Effector memory CD4-positive, alpha-beta T cell (primary cell): ENCODE data around the gene VWA3B.
"Not testable (repeated sequence)": the region's sequence is repeated elsewhere in the genome, so short reads cannot be mapped to it uniquely, and the experiment has no call there.

Experiments
- DNase-seq, 3 donors: peaks; one replicate each; pipeline ENCODE4 v3.0.0-alpha.2; 2020
- H3K27ac ChIP-seq: 2 replicates; pipeline ENCODE4 v1.7.0; 2013; ENCODE audit warnings: mild to moderate bottlenecking, low read length, moderate library complexity; ENCODE audit not compliant: insufficient read depth, poor library complexity, severe bottlenecking
- H3K27me3 ChIP-seq: replicated peaks from 2 replicates; pipeline ENCODE4 v1.7.0; 2013; ENCODE audit warnings: mild to moderate bottlenecking, low read length; ENCODE audit not compliant: insufficient read depth, control insufficient read depth, poor library complexity, severe bottlenecking
- H3K36me3 ChIP-seq: 2 replicates; pipeline ENCODE4 v1.7.0; 2013; ENCODE audit warnings: mild to moderate bottlenecking, low read length, moderate library complexity; ENCODE audit not compliant: control insufficient read depth, insufficient read depth
- H3K4me1 ChIP-seq: 2 replicates; pipeline ENCODE4 v1.7.0; 2013; ENCODE audit warnings: low read length, mild to moderate bottlenecking; ENCODE audit not compliant: control insufficient read depth, insufficient read depth, poor library complexity, severe bottlenecking
- H3K4me3 ChIP-seq: 2 replicates; pipeline ENCODE4 v1.7.0; 2013; ENCODE audit warnings: low read length, low read depth, mild to moderate bottlenecking; ENCODE audit not compliant: insufficient read depth, poor library complexity, severe bottlenecking
- H3K9me3 ChIP-seq: 2 replicates; pipeline ENCODE4 v1.7.0; 2013; ENCODE audit warnings: mild to moderate bottlenecking, low read length, moderate library complexity; ENCODE audit not compliant: control insufficient read depth

The VWA3B gene

GRCh38 chr2:98253461-98254070 lies 166.6 kb downstream of the VWA3B start:
- no peaks in the 10 kb centered on the region for H3K36me3 ChIP-seq
- no peak overlapping the region for H3K27ac ChIP-seq
- H3K4me3 ChIP-seq = no peak overlapping the region
- no peaks in the 10 kb centered on the region for H3K4me1 ChIP-seq
- no peak for DNase-seq
- H3K9me3 ChIP-seq = no peaks in the 10 kb centered on the region
- no peaks in the 10 kb centered on the region for H3K27me3 ChIP-seq

- Histone ChIP-seq H3K4me3 (no peak overlapping the region), H3K27me3 (no peaks in the 10 kb centered on the region), H3K36me3 (no peaks in the 10 kb centered on the region), H3K9me3 (no peaks in the 10 kb centered on the region), H3K27ac (no peak overlapping the region), H3K4me1 (no peaks in the 10 kb centered on the region)
- no peak for DNase-seq
Measured at GRCh38 chr2:98254504-98255059, 167.6 kb downstream of the VWA3B start.

DNA sequence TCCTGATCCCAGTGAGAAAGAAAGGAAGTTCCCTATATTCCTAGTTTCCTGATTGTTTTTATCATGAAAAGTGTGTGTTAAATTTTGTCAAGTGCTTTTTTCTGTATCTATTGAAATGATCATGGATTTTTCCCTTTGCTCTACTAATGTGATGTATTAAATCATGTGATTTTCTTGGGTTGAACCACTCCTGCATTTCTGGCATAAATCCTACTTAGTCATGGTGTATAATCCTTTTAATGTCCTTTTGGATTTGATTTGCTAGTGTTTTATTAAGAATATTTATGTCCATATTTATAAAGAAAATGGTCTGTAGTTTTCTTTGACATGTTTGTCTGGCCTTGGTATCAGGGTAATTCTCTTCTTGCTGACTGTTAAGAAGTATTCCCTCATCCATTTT lies 171.9 kb downstream of the VWA3B start:
- no peak for DNase-seq

DNA sequence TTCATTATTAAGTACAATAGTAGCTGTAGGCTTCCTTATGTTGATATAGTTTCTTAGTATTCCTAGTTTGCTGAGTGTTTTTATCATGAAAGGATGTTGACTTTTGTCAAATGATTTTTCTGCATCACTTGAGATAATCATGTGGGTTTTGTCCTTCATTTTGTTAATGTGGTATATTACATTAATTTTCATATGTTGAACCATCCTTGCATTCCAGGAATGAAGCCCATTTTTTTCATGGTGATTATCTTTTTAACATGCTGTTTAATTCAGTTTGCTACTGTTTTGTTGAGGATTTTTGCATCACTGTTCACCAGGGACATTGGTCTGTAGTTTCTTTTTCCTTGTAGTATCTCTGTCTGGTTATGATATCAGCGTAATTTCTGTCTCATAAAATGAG lies 176.4 kb downstream of the VWA3B start:
- no peaks in the 10 kb centered on the region for H3K9me3 ChIP-seq

More for the DNA sequence above, 171.9 kb downstream of the VWA3B start:
- Histone ChIP-seq H3K36me3 (no peaks in the 10 kb centered on the region), H3K27me3 (no peaks in the 10 kb centered on the region), H3K9me3 (no peaks in the 10 kb centered on the region), H3K4me3 (no peak overlapping the region), H3K4me1 (no peaks in the 10 kb centered on the region), H3K27ac (no peak overlapping the region)

GRCh38 chr2:98268225-98268624 lies 181.3 kb downstream of the VWA3B start:
- H3K4me1 ChIP-seq, DNase-seq, H3K9me3 ChIP-seq, H3K27me3 ChIP-seq, H3K27ac ChIP-seq, H3K4me3 ChIP-seq, H3K36me3 ChIP-seq: not testable (repeated sequence)

More for the DNA sequence above, 176.4 kb downstream of the VWA3B start:
- no peak for DNase-seq
- Histone ChIP-seq H3K4me3 (no peak overlapping the region), H3K27ac (no peak overlapping the region), H3K36me3 (no peaks in the 10 kb centered on the region), H3K4me1 (no peaks in the 10 kb centered on the region), H3K27me3 (no peaks in the 10 kb centered on the region)

DNA sequence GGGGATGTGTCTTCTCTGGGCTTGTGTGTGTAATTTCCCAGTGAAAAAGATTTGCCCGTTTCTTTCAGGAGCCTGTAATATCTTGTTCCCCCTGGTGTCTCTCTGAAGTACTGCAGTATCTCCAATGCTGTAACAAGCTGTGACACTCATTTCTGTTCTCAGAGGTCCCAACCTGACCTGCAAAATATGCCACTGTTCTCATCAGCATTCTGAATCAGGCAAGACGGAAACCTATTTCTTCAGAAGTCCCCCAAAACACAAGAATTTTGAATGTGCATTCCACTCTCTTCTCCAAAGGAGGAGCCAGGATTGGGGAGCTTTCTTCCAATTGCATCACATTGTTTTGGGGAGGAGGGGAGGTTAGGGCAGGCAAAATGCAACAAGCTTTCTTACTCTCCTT lies 182.3 kb downstream of the VWA3B start:
- DNase-seq = no peak
- Histone ChIP-seq H3K36me3 (no peaks in the 10 kb centered on the region), H3K4me1 (no peaks in the 10 kb centered on the region), H3K27me3 (no peaks in the 10 kb centered on the region), H3K9me3 (no peaks in the 10 kb centered on the region), H3K4me3 (no peak overlapping the region), H3K27ac (no peak overlapping the region)

DNA sequence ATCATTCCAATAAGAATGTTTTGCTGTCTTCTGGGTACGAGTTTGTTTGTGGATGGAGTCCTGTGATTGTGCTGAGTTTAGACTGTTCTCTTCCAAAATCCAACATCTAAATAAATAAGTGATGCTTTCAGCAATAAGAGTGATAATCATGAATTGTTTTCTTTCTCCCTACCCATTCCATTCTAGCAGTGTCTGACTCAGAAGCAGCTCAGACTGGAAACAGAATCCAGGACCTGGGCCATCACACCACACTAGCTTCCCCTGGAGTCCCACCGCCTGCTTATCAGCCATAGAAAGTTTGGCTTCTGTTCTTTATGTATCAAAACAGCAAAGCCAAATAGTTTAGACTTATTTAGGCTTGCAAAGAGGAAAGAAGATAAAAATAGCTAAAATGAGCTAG lies 182.9 kb downstream of the VWA3B start:
- Histone ChIP-seq H3K36me3 (no peaks in the 10 kb centered on the region), H3K9me3 (no peaks in the 10 kb centered on the region), H3K27ac (no peak overlapping the region), H3K27me3 (peaks cover 3% of the 10 kb centered on the region), H3K4me3 (no peak overlapping the region), H3K4me1 (no peaks in the 10 kb centered on the region)
- no peak for DNase-seq

DNA sequence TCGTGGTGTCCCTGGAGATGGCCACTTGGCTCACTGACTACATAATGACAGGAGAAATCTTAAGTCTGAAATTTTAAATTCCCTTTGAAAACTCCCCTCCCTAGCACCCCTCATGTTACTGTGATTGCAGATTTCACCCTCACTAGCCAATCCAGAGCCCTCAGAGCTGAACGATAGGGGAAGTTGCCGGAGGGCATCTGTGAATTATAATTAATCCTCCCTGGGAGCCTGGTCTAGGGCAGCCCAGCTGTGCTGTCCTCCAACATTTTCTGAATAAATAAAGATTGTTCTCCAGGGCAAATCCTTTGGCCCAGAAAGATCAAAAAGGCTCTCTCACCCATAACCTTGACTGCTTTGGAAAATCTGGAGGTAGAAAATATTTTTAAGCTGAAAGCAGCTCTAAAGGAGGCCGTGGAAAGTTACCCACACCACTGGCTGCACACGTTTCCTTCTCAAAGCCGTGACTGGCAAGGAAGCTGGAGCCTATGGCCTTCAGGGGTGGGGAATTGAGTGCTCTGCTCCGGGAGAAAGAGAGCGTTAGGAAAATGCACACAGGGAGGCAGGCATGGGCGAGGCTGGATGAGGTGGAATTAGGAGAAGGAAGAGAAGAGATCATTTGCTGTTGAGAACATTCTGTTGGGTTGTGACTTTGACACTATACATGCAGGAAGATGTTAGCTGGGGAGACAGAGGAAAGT lies 190.3 kb downstream of the VWA3B start:
- H3K36me3 ChIP-seq = no peaks in the 10 kb centered on the region
- H3K4me3 ChIP-seq = no peak overlapping the region
- H3K27ac ChIP-seq = no peak overlapping the region
- no peaks in the 10 kb centered on the region for H3K4me1 ChIP-seq
- DNase-seq = no peak
- peaks cover 3% of the 10 kb centered on the region for H3K27me3 ChIP-seq
- H3K9me3 ChIP-seq = no peaks in the 10 kb centered on the region

GRCh38 chr2:98278074-98278473 lies 191.1 kb downstream of the VWA3B start:
- H3K27ac ChIP-seq = no peak overlapping the region
- H3K4me3 ChIP-seq = no peak overlapping the region
- H3K4me1 ChIP-seq = no peaks in the 10 kb centered on the region
- no peak for DNase-seq
- peaks cover 3% of the 10 kb centered on the region for H3K27me3 ChIP-seq
- H3K36me3 ChIP-seq = no peaks in the 10 kb centered on the region
- no peaks in the 10 kb centered on the region for H3K9me3 ChIP-seq

GRCh38 chr2:98280376-98281102 lies 193.6 kb downstream of the VWA3B start:
- no peaks in the 10 kb centered on the region for H3K9me3 ChIP-seq
- H3K36me3 ChIP-seq = no peaks in the 10 kb centered on the region
- H3K27ac ChIP-seq = no peak overlapping the region
- H3K27me3 ChIP-seq = no peaks in the 10 kb centered on the region
- no peak overlapping the region for H3K4me3 ChIP-seq
- H3K4me1 ChIP-seq = no peaks in the 10 kb centered on the region
- DNase-seq = no peak
